Measurements from ENCODE around the gene AOAH. TPM values are rescaled to one million over a fixed set of nuclear protein-coding genes. Genes with fewer than 3 reads are reported as not detected.

The AOAH gene
- total RNA-seq, 1 experiment from 2014 or later = 0.39 TPM

- H3K27me3 ChIP-seq (ENCODE audit: insufficient read depth, low read length) = no peaks in the 10 kb centered on the region
- H2BK12ac ChIP-seq (ENCODE audit: insufficient read length, low read depth, low read length) = no peak overlapping the region
- Mint-ChIP-seq H3K27me3 (ENCODE audit: low read depth) (no peaks in the 10 kb centered on the region), H3K4me3 (no peak overlapping the region), H3K9me3 (no peaks in the 10 kb centered on the region), H3K4me1 (peaks cover 26 to 33% of the 10 kb centered on the region in 2 experiments), H3K36me3 (ENCODE audit: insufficient read depth in 1 of 3, low read depth in 3 of 3) (no peaks in the 10 kb centered on the region; a peak in 1 of 7 replicates), H3K27ac (no peak overlapping the region; a peak in 1 of 7 replicates)
- H2BK120ac ChIP-seq (ENCODE audit: low read depth, low read length, poor library complexity, severe bottlenecking) = no peak overlapping the region
- no peak overlapping the region for H2BK15ac ChIP-seq (ENCODE audit: low read depth, low read length)
- no peak overlapping the region for H3K18ac ChIP-seq (ENCODE audit: insufficient read length, low read depth, low read length)
- no peaks in the 10 kb centered on the region for H4K20me1 ChIP-seq (ENCODE audit: control insufficient read depth, insufficient read depth, insufficient read length)
- H3K56ac ChIP-seq (ENCODE audit: insufficient read length, low read depth, low read length) = no peak overlapping the region
- no peak overlapping the region for H2BK20ac ChIP-seq (ENCODE audit: low read depth, low read length, poor library complexity, severe bottlenecking)
- no peak overlapping the region for H3K23ac ChIP-seq (ENCODE audit: insufficient read length, low read depth, low read length)
- H2BK5ac ChIP-seq (ENCODE audit: insufficient read length, low read length) = no peak overlapping the region
- WGBS (ENCODE audit: extremely low coverage, insufficient read length, low lambda C conversion rate) = no CpG with 5 or more reads among the region's 6 CpGs
- no peaks in the 10 kb centered on the region for H3K9me3 ChIP-seq (ENCODE audit: control insufficient read depth, low read depth, low read length)
- H3K27ac ChIP-seq (ENCODE audit: insufficient read length, low read depth, low read length) = no peak overlapping the region
- no peak overlapping the region for H3K4me2 ChIP-seq (ENCODE audit: insufficient read depth, insufficient read length, low read length)
- H3K23me2 ChIP-seq (ENCODE audit: insufficient read length, low read depth, low read length, poor library complexity, severe bottlenecking) = no peaks in the 10 kb centered on the region
- no peak overlapping the region for H3T11ph ChIP-seq (ENCODE audit: low read length)
- H3K14ac ChIP-seq (ENCODE audit: insufficient read depth, low read length) = no peak overlapping the region
- H2AFZ ChIP-seq (ENCODE audit: low read length) = no peak overlapping the region
- H4K91ac ChIP-seq (ENCODE audit: insufficient read length, low read depth, low read length) = no peak overlapping the region
- no peak overlapping the region for H2AK5ac ChIP-seq (ENCODE audit: insufficient read length, low read length)
- H4K8ac ChIP-seq (replicated peaks; ENCODE audit: insufficient read length, low read depth, low read length) = no peak overlapping the region
- no peak for TF ChIP-seq CTCF (conservative IDR thresholded peaks at IDR 0.05)
- H3K79me2 ChIP-seq (ENCODE audit: insufficient read depth, low read length) = no peaks in the 10 kb centered on the region
- H3K4me1 ChIP-seq (ENCODE audit: insufficient read depth, low read length) = peaks cover 9% of the 10 kb centered on the region
- no peak overlapping the region for H3K4ac ChIP-seq (ENCODE audit: low read depth, low read length)
- no peak overlapping the region for H4K5ac ChIP-seq (ENCODE audit: insufficient read length, low read depth, low read length)
- H3K9ac ChIP-seq (ENCODE audit: extremely low read depth, insufficient read length, low read length) = no peak overlapping the region
- DNase-seq = no peak
- no peaks in the 10 kb centered on the region for H3K79me1 ChIP-seq (ENCODE audit: insufficient read depth, low read depth, low read length, poor library complexity, severe bottlenecking)
These were observed 94.1 kb downstream of the AOAH start for GRCh38 chr7:36630112-36630650.

Measured in H9 (cell line).